HEK293 (cell line): ENCODE results near the gene NPAS1.

Experiments
- ZNF501 ChIP-seq: fragments of 450-650 bp; formaldehyde crosslinking; IDR thresholded peaks from 2 replicates; pipeline ENCODE4 v1.5.1; 2016; ENCODE audit warnings: missing biosample characterization, missing genetic modification characterization
- TF ChIP-seq, protein P1 (sequence below): fragments of 450-650 bp; formaldehyde crosslinking; IDR thresholded peaks from 2 replicates; pipeline ENCODE4 v1.5.1; 2016; ENCODE audit warnings: missing biosample characterization, missing genetic modification characterization
- TF ChIP-seq, protein P2 (sequence below): fragments of 450-650 bp; formaldehyde crosslinking; IDR thresholded peaks from 2 replicates; pipeline ENCODE4 v1.5.1; 2016; ENCODE audit warnings: missing biosample characterization, missing genetic modification characterization
- TF ChIP-seq, protein P3 (sequence below): fragments of 450-650 bp; formaldehyde crosslinking; IDR thresholded peaks from 2 replicates; pipeline ENCODE4 v1.5.1; 2016; ENCODE audit warnings: missing biosample characterization, missing genetic modification characterization, low read depth
- TF ChIP-seq, protein P4 (sequence below): fragments of 450-650 bp; formaldehyde crosslinking; IDR thresholded peaks from 2 replicates; pipeline ENCODE4 v1.5.1; 2016; ENCODE audit warnings: missing biosample characterization, missing genetic modification characterization
- TF ChIP-seq, protein P5 (sequence below): sonication (generic); formaldehyde crosslinking; IDR thresholded peaks from 2 replicates; pipeline ENCODE4 v1.8.1; 2022; ENCODE audit warnings: mild to moderate bottlenecking, moderate library complexity, missing genetic modification reagents

DNA sequence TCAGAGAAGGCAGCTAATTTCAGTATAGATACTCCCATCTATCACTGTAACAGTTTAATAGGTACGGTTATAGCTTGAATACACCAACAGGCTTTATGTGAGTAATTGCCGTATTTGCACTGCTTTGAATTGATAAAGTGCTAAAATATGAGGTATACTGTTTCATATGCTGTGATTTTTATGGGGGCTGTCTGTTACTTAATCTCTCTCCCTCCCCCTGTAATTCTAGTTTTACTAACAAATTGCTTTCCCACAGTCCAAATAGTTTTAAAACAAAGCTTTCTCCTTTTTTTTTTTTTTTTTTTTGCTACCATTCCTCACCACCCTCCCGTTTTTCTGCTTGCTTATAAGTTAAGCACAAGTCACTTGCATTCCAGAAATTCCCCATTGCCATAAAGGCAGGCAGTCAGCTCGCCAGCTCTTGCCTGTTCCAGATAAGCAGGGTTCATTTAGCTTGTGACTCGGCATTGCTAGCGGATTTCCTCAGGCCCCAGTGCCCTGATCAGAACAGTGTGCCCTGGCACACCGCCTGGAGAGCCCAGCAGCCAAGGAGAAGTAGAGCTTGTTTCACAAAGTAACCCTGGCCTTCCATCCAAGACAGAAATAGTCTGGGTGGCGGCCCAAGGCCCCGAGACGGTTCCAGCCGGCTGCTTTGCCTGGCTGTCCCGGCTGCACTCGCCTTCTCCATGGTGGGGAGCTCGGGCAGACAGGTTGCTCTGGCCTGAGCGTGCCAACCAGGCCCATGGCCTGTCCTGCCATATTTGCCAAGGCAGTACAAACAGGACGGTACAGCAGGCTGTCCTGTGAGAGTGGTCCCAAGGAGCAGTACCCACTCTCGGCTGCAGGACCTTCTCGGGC lies 43.5 kb upstream of the NPAS1 start:
- TF ChIP-seq, protein P1, sequence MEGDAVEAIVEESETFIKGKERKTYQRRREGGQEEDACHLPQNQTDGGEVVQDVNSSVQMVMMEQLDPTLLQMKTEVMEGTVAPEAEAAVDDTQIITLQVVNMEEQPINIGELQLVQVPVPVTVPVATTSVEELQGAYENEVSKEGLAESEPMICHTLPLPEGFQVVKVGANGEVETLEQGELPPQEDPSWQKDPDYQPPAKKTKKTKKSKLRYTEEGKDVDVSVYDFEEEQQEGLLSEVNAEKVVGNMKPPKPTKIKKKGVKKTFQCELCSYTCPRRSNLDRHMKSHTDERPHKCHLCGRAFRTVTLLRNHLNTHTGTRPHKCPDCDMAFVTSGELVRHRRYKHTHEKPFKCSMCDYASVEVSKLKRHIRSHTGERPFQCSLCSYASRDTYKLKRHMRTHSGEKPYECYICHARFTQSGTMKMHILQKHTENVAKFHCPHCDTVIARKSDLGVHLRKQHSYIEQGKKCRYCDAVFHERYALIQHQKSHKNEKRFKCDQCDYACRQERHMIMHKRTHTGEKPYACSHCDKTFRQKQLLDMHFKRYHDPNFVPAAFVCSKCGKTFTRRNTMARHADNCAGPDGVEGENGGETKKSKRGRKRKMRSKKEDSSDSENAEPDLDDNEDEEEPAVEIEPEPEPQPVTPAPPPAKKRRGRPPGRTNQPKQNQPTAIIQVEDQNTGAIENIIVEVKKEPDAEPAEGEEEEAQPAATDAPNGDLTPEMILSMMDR (tag by site-specific recombination) = no peak
- TF ChIP-seq, protein P2, sequence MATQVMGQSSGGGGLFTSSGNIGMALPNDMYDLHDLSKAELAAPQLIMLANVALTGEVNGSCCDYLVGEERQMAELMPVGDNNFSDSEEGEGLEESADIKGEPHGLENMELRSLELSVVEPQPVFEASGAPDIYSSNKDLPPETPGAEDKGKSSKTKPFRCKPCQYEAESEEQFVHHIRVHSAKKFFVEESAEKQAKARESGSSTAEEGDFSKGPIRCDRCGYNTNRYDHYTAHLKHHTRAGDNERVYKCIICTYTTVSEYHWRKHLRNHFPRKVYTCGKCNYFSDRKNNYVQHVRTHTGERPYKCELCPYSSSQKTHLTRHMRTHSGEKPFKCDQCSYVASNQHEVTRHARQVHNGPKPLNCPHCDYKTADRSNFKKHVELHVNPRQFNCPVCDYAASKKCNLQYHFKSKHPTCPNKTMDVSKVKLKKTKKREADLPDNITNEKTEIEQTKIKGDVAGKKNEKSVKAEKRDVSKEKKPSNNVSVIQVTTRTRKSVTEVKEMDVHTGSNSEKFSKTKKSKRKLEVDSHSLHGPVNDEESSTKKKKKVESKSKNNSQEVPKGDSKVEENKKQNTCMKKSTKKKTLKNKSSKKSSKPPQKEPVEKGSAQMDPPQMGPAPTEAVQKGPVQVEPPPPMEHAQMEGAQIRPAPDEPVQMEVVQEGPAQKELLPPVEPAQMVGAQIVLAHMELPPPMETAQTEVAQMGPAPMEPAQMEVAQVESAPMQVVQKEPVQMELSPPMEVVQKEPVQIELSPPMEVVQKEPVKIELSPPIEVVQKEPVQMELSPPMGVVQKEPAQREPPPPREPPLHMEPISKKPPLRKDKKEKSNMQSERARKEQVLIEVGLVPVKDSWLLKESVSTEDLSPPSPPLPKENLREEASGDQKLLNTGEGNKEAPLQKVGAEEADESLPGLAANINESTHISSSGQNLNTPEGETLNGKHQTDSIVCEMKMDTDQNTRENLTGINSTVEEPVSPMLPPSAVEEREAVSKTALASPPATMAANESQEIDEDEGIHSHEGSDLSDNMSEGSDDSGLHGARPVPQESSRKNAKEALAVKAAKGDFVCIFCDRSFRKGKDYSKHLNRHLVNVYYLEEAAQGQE (tag by site-specific recombination) = no peak
- TF ChIP-seq, protein P3, sequence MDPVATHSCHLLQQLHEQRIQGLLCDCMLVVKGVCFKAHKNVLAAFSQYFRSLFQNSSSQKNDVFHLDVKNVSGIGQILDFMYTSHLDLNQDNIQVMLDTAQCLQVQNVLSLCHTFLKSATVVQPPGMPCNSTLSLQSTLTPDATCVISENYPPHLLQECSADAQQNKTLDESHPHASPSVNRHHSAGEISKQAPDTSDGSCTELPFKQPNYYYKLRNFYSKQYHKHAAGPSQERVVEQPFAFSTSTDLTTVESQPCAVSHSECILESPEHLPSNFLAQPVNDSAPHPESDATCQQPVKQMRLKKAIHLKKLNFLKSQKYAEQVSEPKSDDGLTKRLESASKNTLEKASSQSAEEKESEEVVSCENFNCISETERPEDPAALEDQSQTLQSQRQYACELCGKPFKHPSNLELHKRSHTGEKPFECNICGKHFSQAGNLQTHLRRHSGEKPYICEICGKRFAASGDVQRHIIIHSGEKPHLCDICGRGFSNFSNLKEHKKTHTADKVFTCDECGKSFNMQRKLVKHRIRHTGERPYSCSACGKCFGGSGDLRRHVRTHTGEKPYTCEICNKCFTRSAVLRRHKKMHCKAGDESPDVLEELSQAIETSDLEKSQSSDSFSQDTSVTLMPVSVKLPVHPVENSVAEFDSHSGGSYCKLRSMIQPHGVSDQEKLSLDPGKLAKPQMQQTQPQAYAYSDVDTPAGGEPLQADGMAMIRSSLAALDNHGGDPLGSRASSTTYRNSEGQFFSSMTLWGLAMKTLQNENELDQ (tag by site-specific recombination) = no peak
- TF ChIP-seq ZNF501 (tag by site-specific recombination) = no peak
- TF ChIP-seq, protein P4, sequence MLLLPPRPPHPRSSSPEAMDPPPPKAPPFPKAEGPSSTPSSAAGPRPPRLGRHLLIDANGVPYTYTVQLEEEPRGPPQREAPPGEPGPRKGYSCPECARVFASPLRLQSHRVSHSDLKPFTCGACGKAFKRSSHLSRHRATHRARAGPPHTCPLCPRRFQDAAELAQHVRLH (tag by site-specific recombination) = peak; percentile 85
- TF ChIP-seq, protein P5, sequence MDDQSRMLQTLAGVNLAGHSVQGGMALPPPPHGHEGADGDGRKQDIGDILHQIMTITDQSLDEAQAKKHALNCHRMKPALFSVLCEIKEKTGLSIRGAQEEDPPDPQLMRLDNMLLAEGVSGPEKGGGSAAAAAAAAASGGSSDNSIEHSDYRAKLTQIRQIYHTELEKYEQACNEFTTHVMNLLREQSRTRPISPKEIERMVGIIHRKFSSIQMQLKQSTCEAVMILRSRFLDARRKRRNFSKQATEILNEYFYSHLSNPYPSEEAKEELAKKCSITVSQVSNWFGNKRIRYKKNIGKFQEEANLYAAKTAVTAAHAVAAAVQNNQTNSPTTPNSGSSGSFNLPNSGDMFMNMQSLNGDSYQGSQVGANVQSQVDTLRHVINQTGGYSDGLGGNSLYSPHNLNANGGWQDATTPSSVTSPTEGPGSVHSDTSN (CRISPR knock-in tag) = no peak
